Measurements from ENCODE around the gene POLG2.

The POLG2 gene

GRCh38 chr17:64537488-64537887 is 40.6 kb upstream of the POLG2 start:
- TF ChIP-seq, protein P1, sequence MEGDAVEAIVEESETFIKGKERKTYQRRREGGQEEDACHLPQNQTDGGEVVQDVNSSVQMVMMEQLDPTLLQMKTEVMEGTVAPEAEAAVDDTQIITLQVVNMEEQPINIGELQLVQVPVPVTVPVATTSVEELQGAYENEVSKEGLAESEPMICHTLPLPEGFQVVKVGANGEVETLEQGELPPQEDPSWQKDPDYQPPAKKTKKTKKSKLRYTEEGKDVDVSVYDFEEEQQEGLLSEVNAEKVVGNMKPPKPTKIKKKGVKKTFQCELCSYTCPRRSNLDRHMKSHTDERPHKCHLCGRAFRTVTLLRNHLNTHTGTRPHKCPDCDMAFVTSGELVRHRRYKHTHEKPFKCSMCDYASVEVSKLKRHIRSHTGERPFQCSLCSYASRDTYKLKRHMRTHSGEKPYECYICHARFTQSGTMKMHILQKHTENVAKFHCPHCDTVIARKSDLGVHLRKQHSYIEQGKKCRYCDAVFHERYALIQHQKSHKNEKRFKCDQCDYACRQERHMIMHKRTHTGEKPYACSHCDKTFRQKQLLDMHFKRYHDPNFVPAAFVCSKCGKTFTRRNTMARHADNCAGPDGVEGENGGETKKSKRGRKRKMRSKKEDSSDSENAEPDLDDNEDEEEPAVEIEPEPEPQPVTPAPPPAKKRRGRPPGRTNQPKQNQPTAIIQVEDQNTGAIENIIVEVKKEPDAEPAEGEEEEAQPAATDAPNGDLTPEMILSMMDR (conservative IDR thresholded peaks at IDR 0.05; ENCODE audit: low read depth, low read length): no peak
- H3K4me3 ChIP-seq (IDR thresholded peaks at IDR 0.05; ENCODE audit: insufficient read depth, low read depth, low read length): no peak overlapping the region
- no peak overlapping the region for H3K27ac ChIP-seq
- no peaks in the 10 kb centered on the region for H3K4me1 ChIP-seq (ENCODE audit: low read depth, poor library complexity, severe bottlenecking)
- H3K79me2 ChIP-seq (ENCODE audit: insufficient read depth, low read depth): no peaks in the 10 kb centered on the region
- no peak overlapping the region for H3K9ac ChIP-seq
- no peak overlapping the region for H3K4me2 ChIP-seq
- no peak overlapping the region for H2AFZ ChIP-seq (ENCODE audit: low read depth)
- 0 out of 2 replicates have a peak, but pooled peaks cover 4% of the 10 kb centered on the region for H3K36me3 ChIP-seq (ENCODE audit: insufficient read depth)
- H4K20me1 ChIP-seq (ENCODE audit: insufficient read depth): no peaks in the 10 kb centered on the region
- no peaks in the 10 kb centered on the region for H3K27me3 ChIP-seq (ENCODE audit: insufficient read depth, low read depth)

DNA sequence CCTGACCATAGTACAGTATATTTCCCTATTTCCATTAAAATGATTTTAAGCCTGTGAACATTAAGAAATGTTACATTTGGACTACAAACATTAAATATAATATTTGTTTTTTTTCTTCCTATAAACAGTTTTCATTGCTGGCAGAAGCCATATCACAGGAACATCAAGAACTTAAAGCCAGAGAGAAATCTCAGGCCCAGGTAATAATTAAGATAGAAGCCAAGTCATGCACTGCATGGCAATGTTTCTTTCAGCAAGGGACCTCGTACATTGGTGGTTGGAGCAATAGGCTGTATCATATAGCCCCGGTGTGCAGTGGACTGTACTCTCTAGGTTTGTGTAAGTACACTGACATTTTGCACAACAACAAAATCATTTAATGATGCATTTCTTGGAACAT is 40.1 kb upstream of the POLG2 start:
- no peak overlapping the region for H3K9ac ChIP-seq
- no peak overlapping the region for H3K4me3 ChIP-seq (IDR thresholded peaks at IDR 0.05; ENCODE audit: insufficient read depth, low read depth, low read length)
- TF ChIP-seq, protein P1 (conservative IDR thresholded peaks at IDR 0.05; ENCODE audit: low read depth, low read length): no peak
- 0 out of 2 replicates have a peak, but pooled peaks cover 4% of the 10 kb centered on the region for H3K36me3 ChIP-seq (ENCODE audit: insufficient read depth)
- no peaks in the 10 kb centered on the region for H4K20me1 ChIP-seq (ENCODE audit: insufficient read depth)
- H3K4me1 ChIP-seq (ENCODE audit: low read depth, poor library complexity, severe bottlenecking): no peaks in the 10 kb centered on the region
- no peak overlapping the region for H3K4me2 ChIP-seq
- no peak overlapping the region for H2AFZ ChIP-seq (ENCODE audit: low read depth)
- H3K79me2 ChIP-seq (ENCODE audit: insufficient read depth, low read depth): no peaks in the 10 kb centered on the region
- H3K27ac ChIP-seq: no peak overlapping the region
- no peaks in the 10 kb centered on the region for H3K27me3 ChIP-seq (ENCODE audit: insufficient read depth, low read depth)

DNA sequence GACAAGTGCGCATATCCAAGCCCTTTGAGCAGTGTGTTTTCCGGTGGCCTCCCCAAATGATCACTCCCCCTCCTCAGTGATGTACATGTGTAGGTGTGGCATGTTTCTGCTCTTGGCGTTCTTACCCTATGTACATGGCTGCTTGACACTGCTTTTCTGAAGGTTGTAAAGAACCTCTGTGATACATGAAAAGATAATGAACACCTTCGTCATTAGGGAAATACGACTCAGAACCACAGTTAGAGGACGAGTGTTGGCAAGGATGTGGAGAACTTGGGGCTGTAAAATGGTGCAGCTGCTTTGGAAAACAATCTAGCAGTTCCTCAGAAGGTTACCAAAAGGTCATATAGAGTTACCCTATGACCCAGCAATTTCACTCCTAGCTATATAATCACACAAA is 38.5 kb upstream of the POLG2 start:
- H3K36me3 ChIP-seq (ENCODE audit: insufficient read depth): peaks cover 7% of the 10 kb centered on the region; the same call in 1 of the 2 replicates
- no peak overlapping the region for H3K9ac ChIP-seq
- H3K27ac ChIP-seq: no peak overlapping the region
- H3K27me3 ChIP-seq (ENCODE audit: insufficient read depth, low read depth): no peaks in the 10 kb centered on the region
- H3K4me2 ChIP-seq: no peak overlapping the region
- no peaks in the 10 kb centered on the region for H3K79me2 ChIP-seq (ENCODE audit: insufficient read depth, low read depth)
- no peaks in the 10 kb centered on the region for H4K20me1 ChIP-seq (ENCODE audit: insufficient read depth)
- H2AFZ ChIP-seq (ENCODE audit: low read depth): no peak overlapping the region
- H3K4me1 ChIP-seq (ENCODE audit: low read depth, poor library complexity, severe bottlenecking): no peaks in the 10 kb centered on the region
- TF ChIP-seq, protein P1 (conservative IDR thresholded peaks at IDR 0.05; ENCODE audit: low read depth, low read length): no peak
- H3K4me3 ChIP-seq (IDR thresholded peaks at IDR 0.05; ENCODE audit: insufficient read depth, low read depth, low read length): no peak overlapping the region

DNA sequence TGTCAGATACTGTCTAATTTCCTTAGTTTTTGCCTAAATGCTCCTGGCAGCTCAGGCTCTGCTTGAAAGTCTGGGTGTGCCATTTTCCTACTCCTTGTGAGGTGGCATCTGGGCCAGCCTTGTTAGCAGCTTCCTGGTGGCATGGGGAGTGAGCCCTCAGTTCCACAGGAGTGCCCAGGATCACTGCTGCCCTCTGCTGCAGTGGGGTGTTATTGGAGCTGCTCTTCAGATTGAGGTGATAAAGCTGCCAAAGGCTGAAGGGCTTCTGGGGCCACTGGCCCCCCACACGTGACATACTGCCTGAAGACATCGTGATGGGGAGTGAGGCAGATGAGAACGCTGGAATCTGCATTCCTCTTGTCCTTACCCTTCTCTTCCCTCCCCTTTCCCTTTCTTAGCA is 37.3 kb upstream of the POLG2 start:
- TF ChIP-seq, protein P1 (conservative IDR thresholded peaks at IDR 0.05; ENCODE audit: low read depth, low read length): peak; percentile 21; the same call in 1 of the 2 replicates
- H3K4me3 ChIP-seq (IDR thresholded peaks at IDR 0.05; ENCODE audit: insufficient read depth, low read depth, low read length): no peak overlapping the region
- no peak overlapping the region for H3K27ac ChIP-seq
- H3K36me3 ChIP-seq (ENCODE audit: insufficient read depth): peaks cover 7% of the 10 kb centered on the region; the same call in 1 of the 2 replicates
- H3K4me2 ChIP-seq: no peak overlapping the region
- H3K9ac ChIP-seq: no peak overlapping the region
- H3K4me1 ChIP-seq (ENCODE audit: low read depth, poor library complexity, severe bottlenecking): no peaks in the 10 kb centered on the region
- no peaks in the 10 kb centered on the region for H3K79me2 ChIP-seq (ENCODE audit: insufficient read depth, low read depth)
- no peak overlapping the region for H2AFZ ChIP-seq (ENCODE audit: low read depth)
- no peaks in the 10 kb centered on the region for H3K27me3 ChIP-seq (ENCODE audit: insufficient read depth, low read depth)
- H4K20me1 ChIP-seq (ENCODE audit: insufficient read depth): no peaks in the 10 kb centered on the region
